HepG2 (cell line): ENCODE results near the gene PTGER3. TPM values are rescaled to one million over a fixed set of nuclear protein-coding genes. Genes with fewer than 3 reads are reported as not detected.

ENCODE experiments used
- CENPX ChIP-seq: sonication (generic); formaldehyde crosslinking; IDR thresholded peaks from 2 replicates; pipeline ENCODE4 v1.9.0; 2021; ENCODE audit warnings: mild to moderate bottlenecking, missing genetic modification reagents, moderate library complexity
- DR1 ChIP-seq: sonication (generic); formaldehyde crosslinking; IDR thresholded peaks from 2 replicates; pipeline ENCODE4 v1.8.0; 2021; ENCODE audit warnings: mild to moderate bottlenecking, missing genetic modification reagents, inconsistent platforms
- ESRRA ChIP-seq: sonication (generic); formaldehyde crosslinking; IDR thresholded peaks from 2 replicates; pipeline ENCODE4 v1.5.1; 2020; ENCODE audit warnings: mild to moderate bottlenecking, low read depth, missing genetic modification reagents
- FOXA3 ChIP-seq: IDR thresholded peaks from 2 replicates; pipeline ENCODE4 v1.6.1; 2016; ENCODE audit warnings: missing genetic modification reagents, missing compliant biosample characterization
- NFIC ChIP-seq: IDR thresholded peaks from 2 replicates; pipeline ENCODE4 v1.6.1; 2012; ENCODE audit warnings: mild to moderate bottlenecking, low read length, inconsistent platforms
- NFKBIZ ChIP-seq: IDR thresholded peaks from 2 replicates; pipeline ENCODE4 v1.6.1; 2018; ENCODE audit warnings: missing genetic modification reagents, missing compliant biosample characterization
- NPAS2 ChIP-seq: sonication (generic); formaldehyde crosslinking; IDR thresholded peaks from 2 replicates; pipeline ENCODE4 v1.8.0; 2022; ENCODE audit warnings: mild to moderate bottlenecking, missing genetic modification reagents, borderline replicate concordance
- PHF20 ChIP-seq: sonication (generic); formaldehyde crosslinking; IDR thresholded peaks from 2 replicates; pipeline ENCODE4 v1.5.0; 2020; ENCODE audit warnings: mild to moderate bottlenecking, missing genetic modification reagents
- POLR2G ChIP-seq: fragments of 200-400 bp; formaldehyde crosslinking; IDR thresholded peaks from 2 replicates; pipeline ENCODE4 v1.6.1; 2018; ENCODE audit warnings: mild to moderate bottlenecking, low read depth, low read length, moderate library complexity
- RBM22 ChIP-seq: fragments of 200-400 bp; formaldehyde crosslinking; optimal IDR thresholded peaks from 2 replicates; pipeline ENCODE3; 2017; ENCODE audit warnings: mild to moderate bottlenecking, low read length, moderate library complexity
- TAF1 ChIP-seq: sonication (generic); formaldehyde crosslinking; IDR thresholded peaks from 2 replicates; pipeline ENCODE4 v1.4.0; 2020; ENCODE audit warnings: missing genetic modification reagents
- ZC3H13 ChIP-seq: sonication (generic); formaldehyde crosslinking; IDR thresholded peaks from 2 replicates; pipeline ENCODE4 v1.8.1; 2023; ENCODE audit warnings: mild to moderate bottlenecking, missing genetic modification reagents, moderate library complexity
- ZNF274 ChIP-seq: sonication (generic); formaldehyde crosslinking; IDR thresholded peaks from 2 replicates; pipeline ENCODE4 v1.5.1; 2020; ENCODE audit warnings: mild to moderate bottlenecking, missing genetic modification reagents
- ZNF33A ChIP-seq: sonication (generic); formaldehyde crosslinking; IDR thresholded peaks from 2 replicates; pipeline ENCODE4 v1.5.1; 2020; ENCODE audit warnings: missing genetic modification reagents, mild to moderate bottlenecking, moderate library complexity, borderline replicate concordance
- ZNF33B ChIP-seq: sonication (generic); formaldehyde crosslinking; IDR thresholded peaks from 2 replicates; pipeline ENCODE4 v1.5.1; 2020; ENCODE audit warnings: mild to moderate bottlenecking, missing genetic modification reagents
- ZNF660 ChIP-seq: sonication (generic); formaldehyde crosslinking; IDR thresholded peaks from 2 replicates; pipeline ENCODE4 v1.5.1; 2020; ENCODE audit warnings: mild to moderate bottlenecking, low read depth, missing genetic modification reagents, borderline replicate concordance
- ZNF713 ChIP-seq: sonication (generic); formaldehyde crosslinking; IDR thresholded peaks from 2 replicates; pipeline ENCODE4 v1.4.0; 2020; ENCODE audit warnings: mild to moderate bottlenecking, missing genetic modification reagents
- ZNF776 ChIP-seq: sonication (generic); formaldehyde crosslinking; IDR thresholded peaks from 2 replicates; pipeline ENCODE4 v1.4.0; 2020; ENCODE audit warnings: mild to moderate bottlenecking, missing genetic modification reagents
- ZSCAN12 ChIP-seq: sonication (generic); formaldehyde crosslinking; IDR thresholded peaks from 2 replicates; pipeline ENCODE4 v1.9.0; 2021; ENCODE audit warnings: mild to moderate bottlenecking, missing genetic modification reagents
- polyA plus RNA-seq, 8 experiments: library from polyadenylated mRNA; depleted of rRNA in 3 of 8; stranded (reverse) in 7 of 8; unstranded in 1 of 8; fragments of >200 nt; fragmentation: Illumina TruSeq in 4 of 8; extraction: Trizol in 4 of 8; gene quantifications; 2 replicates each; pipeline versions ENCODE4 v1.2.1 to v1.2.3, GENCODE V29; 2011 to 2016; ENCODE audit warnings: low read depth in 4 of 8, missing spikeins in 1 of 8, mixed read lengths in 1 of 8; ENCODE audit not compliant: insufficient read depth in 1 of 8
- total RNA-seq, 5 experiments: library from RNA; depleted of rRNA; stranded (reverse); fragments of >200 nt; fragmentation: Illumina TruSeq; extraction: Trizol; gene quantifications; 2 replicates each; pipeline ENCODE4 v1.2.3, GENCODE V29; 2016; ENCODE audit warnings: low read depth in 1 of 5
- TF ChIP-seq, protein P1 (sequence below): sonication (generic); formaldehyde crosslinking; IDR thresholded peaks from 2 replicates; pipeline ENCODE4 v1.8.1; 2022; ENCODE audit warnings: low read depth, mild to moderate bottlenecking, missing genetic modification reagents
- TF ChIP-seq, protein P2 (sequence below): sonication (generic); formaldehyde crosslinking; IDR thresholded peaks from 2 replicates; pipeline ENCODE4 v1.5.0; 2020; ENCODE audit warnings: mild to moderate bottlenecking, missing genetic modification reagents
- TF ChIP-seq, protein P3 (sequence below): sonication (generic); formaldehyde crosslinking; IDR thresholded peaks from 2 replicates; pipeline ENCODE4 v1.8.1; 2023; ENCODE audit warnings: missing genetic modification reagents, mild to moderate bottlenecking, borderline replicate concordance
- TF ChIP-seq, protein P4 (sequence below): sonication (generic); formaldehyde crosslinking; IDR thresholded peaks from 2 replicates; pipeline ENCODE4 v1.8.1; 2023; ENCODE audit warnings: mild to moderate bottlenecking, missing genetic modification reagents
- TF ChIP-seq, protein P5 (sequence below): sonication (generic); formaldehyde crosslinking; IDR thresholded peaks from 2 replicates; pipeline ENCODE4 v1.4.0; 2020; ENCODE audit warnings: mild to moderate bottlenecking, missing genetic modification reagents

PTGER3 gene
- total and polyA plus RNA-seq, 2 of the 13 experiments (the other 11 are each of a cell fraction or from before 2014, with no cell fraction given): 0.01 TPM; not detected in 1

DNA sequence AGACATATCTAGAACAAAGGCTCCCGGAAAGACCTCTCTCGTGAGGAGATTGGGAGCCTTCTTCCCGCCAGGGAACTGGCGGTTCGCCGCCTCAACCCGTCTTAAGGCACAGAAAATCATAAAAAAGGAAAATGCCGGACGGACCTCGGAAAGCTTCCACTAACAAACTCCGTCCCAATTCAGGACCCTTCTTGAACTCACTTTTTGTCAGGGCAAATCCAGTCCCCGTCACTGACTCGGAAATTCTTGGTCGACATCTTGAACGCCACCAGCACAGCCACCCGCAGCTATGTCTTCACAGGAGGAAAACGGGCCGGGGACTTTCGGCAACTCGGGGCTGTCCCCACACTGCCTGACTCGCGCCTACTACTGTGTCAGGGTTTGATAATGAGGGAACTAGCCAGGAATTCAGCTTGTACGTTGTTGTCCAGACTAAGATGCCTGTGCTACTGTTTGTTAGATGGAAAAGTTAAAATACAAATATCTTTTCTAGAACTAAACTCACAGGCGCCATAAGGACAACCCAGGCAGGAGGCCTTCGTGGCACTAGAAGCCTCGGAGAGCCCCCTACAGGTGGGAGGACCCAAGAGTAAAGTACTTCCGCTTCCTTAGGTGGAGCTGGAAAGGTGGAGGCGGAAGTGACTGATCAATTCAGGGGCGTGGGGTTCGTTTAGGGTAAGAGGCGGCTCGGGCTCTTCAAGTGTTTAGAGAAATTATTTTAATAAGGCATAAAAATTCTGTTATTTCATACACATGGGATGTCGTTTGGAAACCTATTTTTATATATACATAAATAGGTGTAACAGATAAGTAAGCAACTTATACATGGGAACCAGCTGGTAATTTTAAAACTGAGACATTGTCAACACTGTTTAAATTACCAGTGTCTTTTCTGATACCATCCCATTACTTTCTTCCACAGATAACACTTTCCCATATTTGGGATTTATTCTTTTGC, 33.4 kb upstream of the PTGER3 start, which contains the start of gene ZRANB2 (continued):
- TF ChIP-seq, protein P1, sequence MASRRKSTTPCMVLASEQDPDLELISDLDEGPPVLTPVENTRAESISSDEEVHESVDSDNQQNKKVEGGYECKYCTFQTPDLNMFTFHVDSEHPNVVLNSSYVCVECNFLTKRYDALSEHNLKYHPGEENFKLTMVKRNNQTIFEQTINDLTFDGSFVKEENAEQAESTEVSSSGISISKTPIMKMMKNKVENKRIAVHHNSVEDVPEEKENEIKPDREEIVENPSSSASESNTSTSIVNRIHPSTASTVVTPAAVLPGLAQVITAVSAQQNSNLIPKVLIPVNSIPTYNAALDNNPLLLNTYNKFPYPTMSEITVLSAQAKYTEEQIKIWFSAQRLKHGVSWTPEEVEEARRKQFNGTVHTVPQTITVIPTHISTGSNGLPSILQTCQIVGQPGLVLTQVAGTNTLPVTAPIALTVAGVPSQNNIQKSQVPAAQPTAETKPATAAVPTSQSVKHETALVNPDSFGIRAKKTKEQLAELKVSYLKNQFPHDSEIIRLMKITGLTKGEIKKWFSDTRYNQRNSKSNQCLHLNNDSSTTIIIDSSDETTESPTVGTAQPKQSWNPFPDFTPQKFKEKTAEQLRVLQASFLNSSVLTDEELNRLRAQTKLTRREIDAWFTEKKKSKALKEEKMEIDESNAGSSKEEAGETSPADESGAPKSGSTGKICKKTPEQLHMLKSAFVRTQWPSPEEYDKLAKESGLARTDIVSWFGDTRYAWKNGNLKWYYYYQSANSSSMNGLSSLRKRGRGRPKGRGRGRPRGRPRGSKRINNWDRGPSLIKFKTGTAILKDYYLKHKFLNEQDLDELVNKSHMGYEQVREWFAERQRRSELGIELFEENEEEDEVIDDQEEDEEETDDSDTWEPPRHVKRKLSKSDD (CRISPR knock-in tag): no peak
- TF ChIP-seq CENPX (CRISPR knock-in tag) (no peak), ZSCAN12 (CRISPR knock-in tag) (no peak), ZNF274 (CRISPR knock-in tag) (no peak; the same call in 1 of the 2 replicates), NFIC (peak; percentile 79; the same call in 1 of the 2 replicates), NFKBIZ (CRISPR knock-in tag) (peak; percentile 40; the same call in 1 of the 2 replicates), DR1 (CRISPR knock-in tag) (0 out of 2 replicates have a peak, but pooled peaks have one; percentile 39), ZNF713 (CRISPR knock-in tag) (no peak), ZNF33B (no peak), POLR2G (peak; percentile 91), TAF1 (CRISPR knock-in tag) (peak; percentile 79), FOXA3 (CRISPR knock-in tag) (0 out of 2 replicates have a peak, but pooled peaks have one; percentile 26), ZNF660 (CRISPR knock-in tag) (no peak), ZNF33A (CRISPR knock-in tag) (0 out of 2 replicates have a peak, but pooled peaks have one; percentile 31), ESRRA (CRISPR knock-in tag) (no peak), NPAS2 (CRISPR knock-in tag) (no peak), RBM22 (no peak), ZNF776 (CRISPR knock-in tag) (no peak), ZC3H13 (CRISPR knock-in tag) (no peak), PHF20 (CRISPR knock-in tag) (peak; percentile 85)
- TF ChIP-seq, protein P2, sequence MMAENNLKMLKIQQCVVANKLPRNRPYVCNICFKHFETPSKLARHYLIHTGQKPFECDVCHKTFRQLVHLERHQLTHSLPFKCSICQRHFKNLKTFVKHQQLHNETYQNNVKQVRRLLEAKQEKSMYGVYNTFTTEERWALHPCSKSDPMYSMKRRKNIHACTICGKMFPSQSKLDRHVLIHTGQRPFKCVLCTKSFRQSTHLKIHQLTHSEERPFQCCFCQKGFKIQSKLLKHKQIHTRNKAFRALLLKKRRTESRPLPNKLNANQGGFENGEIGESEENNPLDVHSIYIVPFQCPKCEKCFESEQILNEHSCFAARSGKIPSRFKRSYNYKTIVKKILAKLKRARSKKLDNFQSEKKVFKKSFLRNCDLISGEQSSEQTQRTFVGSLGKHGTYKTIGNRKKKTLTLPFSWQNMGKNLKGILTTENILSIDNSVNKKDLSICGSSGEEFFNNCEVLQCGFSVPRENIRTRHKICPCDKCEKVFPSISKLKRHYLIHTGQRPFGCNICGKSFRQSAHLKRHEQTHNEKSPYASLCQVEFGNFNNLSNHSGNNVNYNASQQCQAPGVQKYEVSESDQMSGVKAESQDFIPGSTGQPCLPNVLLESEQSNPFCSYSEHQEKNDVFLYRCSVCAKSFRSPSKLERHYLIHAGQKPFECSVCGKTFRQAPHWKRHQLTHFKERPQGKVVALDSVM (CRISPR knock-in tag): no peak
- TF ChIP-seq, protein P3, sequence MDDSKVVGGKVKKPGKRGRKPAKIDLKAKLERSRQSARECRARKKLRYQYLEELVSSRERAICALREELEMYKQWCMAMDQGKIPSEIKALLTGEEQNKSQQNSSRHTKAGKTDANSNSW (CRISPR knock-in tag): no peak
- TF ChIP-seq, protein P4, sequence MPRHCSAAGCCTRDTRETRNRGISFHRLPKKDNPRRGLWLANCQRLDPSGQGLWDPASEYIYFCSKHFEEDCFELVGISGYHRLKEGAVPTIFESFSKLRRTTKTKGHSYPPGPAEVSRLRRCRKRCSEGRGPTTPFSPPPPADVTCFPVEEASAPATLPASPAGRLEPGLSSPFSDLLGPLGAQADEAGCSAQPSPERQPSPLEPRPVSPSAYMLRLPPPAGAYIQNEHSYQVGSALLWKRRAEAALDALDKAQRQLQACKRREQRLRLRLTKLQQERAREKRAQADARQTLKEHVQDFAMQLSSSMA (CRISPR knock-in tag): no peak
- TF ChIP-seq, protein P5, sequence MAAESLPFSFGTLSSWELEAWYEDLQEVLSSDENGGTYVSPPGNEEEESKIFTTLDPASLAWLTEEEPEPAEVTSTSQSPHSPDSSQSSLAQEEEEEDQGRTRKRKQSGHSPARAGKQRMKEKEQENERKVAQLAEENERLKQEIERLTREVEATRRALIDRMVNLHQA (CRISPR knock-in tag): no peak
